IMR-90 (cell line): ENCODE measurements around the gene CYP26B1. TPM values are rescaled to one million over a fixed set of nuclear protein-coding genes. Genes with fewer than 3 reads are reported as not detected.

Source experiments
- ATAC-seq: fragments of 200-7000 bp; cut with Tn5 transposase; 2 replicates; pipeline ENCODE4 v1.9.1; 2020; ENCODE audit warnings: low read depth, mild to moderate bottlenecking, moderate library complexity
- BruUV-seq: library from RNA; stranded (reverse); fragments of 400-500 nt; replicated peaks from 2 replicates; lab custom pipeline; 2021; lab: Mats Ljungman, UMichigan
- CTCF ChIA-PET: fragments of 300-600 bp; formaldehyde crosslinking; extraction: SDS; loops from one replicate; lab custom pipeline; 2021; ENCODE audit warnings: antibody characterized with exemption; lab: Yijun Ruan, JAX
- POLR2A ChIA-PET: fragments of 300-600 bp; sonication (Branson Sonifier 250); formaldehyde crosslinking; loops from one replicate; lab custom pipeline; 2022; ENCODE audit warnings: antibody characterized with exemption; ENCODE audit not compliant: unreplicated experiment; lab: Charles Lee
- DNase-seq: peaks from one replicate; pipeline ENCODE4 v3.0.0; 2013
- H2AFZ ChIP-seq: replicated peaks from 2 replicates; pipeline ENCODE3; 2013; ENCODE audit warnings: low read length, mild to moderate bottlenecking; ENCODE audit not compliant: poor library complexity
- H2AK5ac ChIP-seq: 2 replicates; pipeline ENCODE4 v1.6.1; 2013; ENCODE audit warnings: low read depth, low read length, inconsistent platforms
- H2AK9ac ChIP-seq: replicated peaks from 2 replicates; pipeline ENCODE3; 2013; ENCODE audit warnings: mild to moderate bottlenecking, low read depth, low read length, moderate library complexity; ENCODE audit not compliant: poor library complexity
- H2BK120ac ChIP-seq: 2 replicates; pipeline ENCODE4 v1.6.1; 2013; ENCODE audit warnings: low read depth, low read length, inconsistent platforms
- H2BK15ac ChIP-seq: 3 replicates; pipeline ENCODE4 v1.6.1; 2013; ENCODE audit warnings: low read depth, low read length, inconsistent platforms
- H2BK20ac ChIP-seq: 2 replicates; pipeline ENCODE4 v1.6.1; 2013; ENCODE audit warnings: low read depth, mild to moderate bottlenecking, inconsistent platforms, low read length, moderate library complexity
- H2BK5ac ChIP-seq: 2 replicates; pipeline ENCODE4 v1.6.1; 2013; ENCODE audit warnings: mild to moderate bottlenecking, low read depth, low read length, inconsistent platforms; ENCODE audit not compliant: poor library complexity, severe bottlenecking
- H3K14ac ChIP-seq: replicated peaks from 2 replicates; pipeline ENCODE4 v1.6.1; 2013; ENCODE audit warnings: low read depth, low read length, inconsistent platforms
- H3K18ac ChIP-seq: 2 replicates; pipeline ENCODE4 v1.6.1; 2013; ENCODE audit warnings: low read depth, low read length, control low read depth
- H3K23ac ChIP-seq: 2 replicates; pipeline ENCODE4 v1.6.1; 2013; ENCODE audit warnings: low read depth, low read length, inconsistent platforms
- H3K27ac ChIP-seq: 2 replicates; pipeline ENCODE4 v1.5.1; 2013; ENCODE audit warnings: mild to moderate bottlenecking, control low read depth, low read length; ENCODE audit not compliant: insufficient read depth
- H3K27me3 ChIP-seq: 2 replicates; pipeline ENCODE4 v1.6.1; 2013; ENCODE audit warnings: low read length; ENCODE audit not compliant: control insufficient read depth, insufficient read depth
- H3K36me3 ChIP-seq: 2 replicates; pipeline ENCODE4 v1.6.1; 2013; ENCODE audit warnings: low read length, mixed read lengths; ENCODE audit not compliant: control insufficient read depth, insufficient read depth
- H3K4ac ChIP-seq: 2 replicates; pipeline ENCODE4 v1.6.1; 2013; ENCODE audit warnings: low read depth, low read length, inconsistent platforms
- H3K4me1 ChIP-seq: 2 replicates; pipeline ENCODE4 v1.6.1; 2013; ENCODE audit warnings: low read length, mixed read lengths; ENCODE audit not compliant: control insufficient read depth, insufficient read depth
- H3K4me2 ChIP-seq: 2 replicates; pipeline ENCODE4 v1.6.1; 2013; ENCODE audit warnings: low read depth, mild to moderate bottlenecking, control low read depth, low read length, moderate library complexity
- H3K4me3 ChIP-seq: 2 replicates; pipeline ENCODE4 v1.5.1; 2013; ENCODE audit warnings: low read depth, mild to moderate bottlenecking, control low read depth, low read length, moderate library complexity; ENCODE audit not compliant: insufficient read depth
- H3K56ac ChIP-seq: 2 replicates; pipeline ENCODE4 v1.6.1; 2013; ENCODE audit warnings: low read length, inconsistent platforms; ENCODE audit not compliant: insufficient read depth; ENCODE audit errors: extremely low read depth
- H3K79me1 ChIP-seq, 2 experiments: 2 replicates each; pipeline ENCODE4 v1.6.1; 2013; ENCODE audit warnings: low read length in 2 of 2, inconsistent platforms in 1 of 2, low read depth in 1 of 2
- H3K9ac ChIP-seq: 2 replicates; pipeline ENCODE4 v1.6.1; 2013; ENCODE audit warnings: low read depth, low read length, control low read depth
- H3K9me1 ChIP-seq: 2 replicates; pipeline ENCODE4 v1.6.1; 2013; ENCODE audit warnings: low read length, inconsistent platforms; ENCODE audit not compliant: insufficient read depth
- H3K9me3 ChIP-seq: 2 replicates; pipeline ENCODE4 v1.6.1; 2013; ENCODE audit warnings: low read length; ENCODE audit not compliant: control insufficient read depth, insufficient read depth
- H4K20me1 ChIP-seq: 2 replicates; pipeline ENCODE4 v1.6.1; 2013; ENCODE audit warnings: low read length, inconsistent platforms; ENCODE audit not compliant: insufficient read depth
- H4K5ac ChIP-seq: 2 replicates; pipeline ENCODE4 v1.6.1; 2013; ENCODE audit warnings: mild to moderate bottlenecking, low read depth, low read length, control low read depth
- H4K8ac ChIP-seq, 2 experiments: 2 replicates each; pipeline ENCODE4 v1.6.1; 2013; ENCODE audit warnings: low read depth in 2 of 2, low read length in 2 of 2, control low read depth in 1 of 2, inconsistent platforms in 1 of 2
- H4K91ac ChIP-seq: 2 replicates; pipeline ENCODE4 v1.6.1; 2013; ENCODE audit warnings: low read depth, low read length, inconsistent platforms; ENCODE audit not compliant: insufficient read depth
- MAFK ChIP-seq: IDR thresholded peaks from 2 replicates; pipeline ENCODE4 v1.6.1; 2012; ENCODE audit warnings: low read depth, low read length, improper control_type of control experiment
- MXI1 ChIP-seq: IDR thresholded peaks from 2 replicates; pipeline ENCODE4 v1.6.1; 2012; ENCODE audit warnings: low read depth, mild to moderate bottlenecking, low read length, moderate library complexity, borderline replicate concordance
- WGBS, 2 experiments: methylation state at CpG; one replicate each; pipeline versions ENCODE4 v1.1.5 to v1.1.7; 2013; ENCODE audit warnings: missing lambda C conversion rate in 2 of 2; ENCODE audit not compliant: insufficient read length in 1 of 2; ENCODE audit errors: extremely low coverage in 2 of 2; 5-methylcytosine and 5-hydroxymethylcytosine counted together
- dilution Hi-C: fragments of 300-500 bp; cut with HindIII; formaldehyde crosslinking; loops from one replicate; pipeline ENCODE4 v1.14.3; 2018; ENCODE audit warnings: low sequenced_read_pairs; ENCODE audit not compliant: unreplicated experiment
- in situ Hi-C: fragments of 300-500 bp; cut with MboI; formaldehyde crosslinking; loops from 3 replicates; pipeline ENCODE4 v1.14.3; 2019; ENCODE audit warnings: low sequenced_read_pairs, inconsistent platforms, mixed read lengths
- intact Hi-C: fragments of 100-400 bp; cut with micrococcal nuclease; formaldehyde crosslinking; loops from 2 replicates; pipeline ENCODE4 v1.10.0; 2022
- polyA plus RNA-seq, 3 experiments: library from polyadenylated mRNA; depleted of rRNA; stranded (reverse); fragments of >200 nt; gene quantifications; 2 replicates each; pipeline ENCODE4 v1.2.3, GENCODE V29; 2012; ENCODE audit warnings: low replicate concordance in 1 of 3
- total RNA-seq: library from RNA; depleted of rRNA; stranded (reverse); fragments of >200 nt; gene quantifications from 2 replicates; pipeline ENCODE4 v1.2.3, GENCODE V29; 2012

The CYP26B1 gene
- total and polyA plus RNA-seq, 2 of the 4 experiments (the other 2 are of a cell fraction) = 0.02 TPM; not detected in 1

DNA sequence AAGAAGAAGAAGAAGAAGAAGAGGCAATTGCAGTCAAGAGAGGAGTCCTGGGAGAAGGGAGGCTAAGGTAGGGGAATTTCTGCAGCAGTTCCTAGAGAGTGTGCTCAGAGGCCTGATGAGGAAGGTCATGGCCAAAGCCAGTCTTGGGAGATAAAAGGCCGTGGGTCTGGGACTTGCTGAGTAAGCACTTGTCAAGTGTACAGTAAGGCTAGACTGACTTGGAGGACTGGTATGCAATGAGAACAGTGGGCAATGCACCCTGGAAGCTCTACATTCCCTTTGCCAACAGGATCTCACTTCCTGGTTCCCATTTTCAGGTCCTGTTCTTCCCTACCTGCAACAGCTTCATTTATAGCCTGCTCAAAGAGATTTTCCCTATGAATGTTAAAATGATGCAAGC lies 28.6 kb upstream of the CYP26B1 start:
- intact Hi-C loops = no loop called here
- ATAC-seq (no peak), DNase-seq (no peak)
- H3K4me3 ChIP-seq = no peak overlapping the region
- H3K9me3 ChIP-seq = no peaks in the 10 kb centered on the region
- no peak overlapping the region for H2BK120ac ChIP-seq
- no peak overlapping the region for H4K91ac ChIP-seq
- H3K4me1 ChIP-seq = no peaks in the 10 kb centered on the region
- H2BK20ac ChIP-seq = no peak overlapping the region
- in situ Hi-C loops = no loop called here
- no peak for TF ChIP-seq MXI1
- TF ChIP-seq MAFK = peak; percentile 73
- peaks cover 4% of the 10 kb centered on the region; the same call in 1 of the 2 replicates for H3K9me1 ChIP-seq
- H2BK5ac ChIP-seq = no peak overlapping the region
- no peak overlapping the region for H4K8ac ChIP-seq
- H3K4me2 ChIP-seq = no peak overlapping the region
- H3K79me1 ChIP-seq = no peaks in the 10 kb centered on the region
- no CpG with 5 or more reads among the region's 1 CpG for WGBS, 2 experiments
- H3K14ac ChIP-seq = no peak overlapping the region
- no peak overlapping the region for H3K9ac ChIP-seq
- POLR2A ChIA-PET = no interaction called here
- no peak overlapping the region for H2BK15ac ChIP-seq
- H3K23ac ChIP-seq = no peak overlapping the region
- H2AK5ac ChIP-seq = no peak overlapping the region
- no peaks in the 10 kb centered on the region for H3K27me3 ChIP-seq
- no peak overlapping the region for H3K27ac ChIP-seq
- no peak overlapping the region for H3K56ac ChIP-seq
- H4K20me1 ChIP-seq = no peaks in the 10 kb centered on the region; the same call in 1 of the 2 replicates
- H3K36me3 ChIP-seq = peaks cover 10% of the 10 kb centered on the region
- H3K4ac ChIP-seq = no peak overlapping the region
- dilution Hi-C loops = no loop called here
- H2AFZ ChIP-seq = no peak overlapping the region
- CTCF ChIA-PET = interaction anchor here (0.6 kb wide), 1 partner anchor 12 kb away, joined by 3 read pairs; no protein-coding TSS in a partner anchor
- H2AK9ac ChIP-seq = no peak overlapping the region
- no TSS peak for BruUV-seq
- no peak overlapping the region for H4K5ac ChIP-seq
- no peak overlapping the region for H3K18ac ChIP-seq
